RWPE2 (cell line): Measurements from ENCODE around the gene PEX14.

Source experiments
- ATAC-seq: fragments of 200-7000 bp; cut with Tn5 transposase; 3 replicates; pipeline ENCODE4 v1.9.1; 2021; ENCODE audit warnings: low read depth
- DNase-seq: peaks from one replicate; pipeline ENCODE4 v3.0.0-alpha.2; 2020; ENCODE audit warnings: low spot score
- H3K27ac ChIP-seq: fragments of 450-650 bp; 2 replicates; pipeline ENCODE4 v1.5.1; 2017; ENCODE audit warnings: mild to moderate bottlenecking; ENCODE audit not compliant: poor library complexity, severe bottlenecking
- H3K27me3 ChIP-seq: fragments of 250-450 bp; sonication (Bioruptor Pico); 2 replicates; pipeline ENCODE4 v1.5.1; 2021; ENCODE audit warnings: mild to moderate bottlenecking, moderate library complexity; ENCODE audit not compliant: insufficient read depth, poor library complexity, severe bottlenecking
- H3K36me3 ChIP-seq: fragments of 250-450 bp; sonication (Bioruptor Pico); 2 replicates; pipeline ENCODE4 v1.5.1; 2020; ENCODE audit warnings: low read depth, mild to moderate bottlenecking, moderate library complexity
- H3K4me1 ChIP-seq: fragments of 250-450 bp; sonication (Bioruptor Pico); 2 replicates; pipeline ENCODE4 v1.5.1; 2021; ENCODE audit warnings: mild to moderate bottlenecking, moderate library complexity; ENCODE audit not compliant: insufficient read depth, poor library complexity, severe bottlenecking
- H3K4me3 ChIP-seq: fragments of 250-450 bp; sonication (Bioruptor Pico); 2 replicates; pipeline ENCODE4 v1.5.1; 2021; ENCODE audit warnings: mild to moderate bottlenecking, moderate library complexity; ENCODE audit not compliant: severe bottlenecking
- H3K9me3 ChIP-seq: fragments of 250-450 bp; sonication (Bioruptor Pico); 2 replicates; pipeline ENCODE4 v1.5.1; 2021; ENCODE audit warnings: mild to moderate bottlenecking, moderate library complexity; ENCODE audit not compliant: severe bottlenecking
- CTCF ChIP-seq: fragments of 450-650 bp; IDR thresholded peaks from one replicate; pipeline ENCODE4 v1.5.1; 2017; ENCODE audit warnings: mild to moderate bottlenecking, moderate library complexity; ENCODE audit not compliant: poor library complexity, severe bottlenecking

The PEX14 gene

GRCh38 chr1:10622910-10623685 lies 148.3 kb downstream of the PEX14 start:
- Histone ChIP-seq H3K27ac (no peak overlapping the region), H3K4me1 (peaks cover 7% of the 10 kb centered on the region), H3K36me3 (peaks cover 12% of the 10 kb centered on the region; the same call in 1 of the 2 replicates), H3K9me3 (no peaks in the 10 kb centered on the region), H3K4me3 (no peak overlapping the region), H3K27me3 (no peaks in the 10 kb centered on the region)
- TF ChIP-seq CTCF: no peak
- DNase-seq: no peak
- ATAC-seq: no peak

- H3K4me1 ChIP-seq: peaks cover 7% of the 10 kb centered on the region
Measured at GRCh38 chr1:10623686-10624145, 149.0 kb downstream of the PEX14 start.

GRCh38 chr1:10624256-10625050 lies 149.7 kb downstream of the PEX14 start:
- Histone ChIP-seq H3K36me3 (peaks cover 5% of the 10 kb centered on the region; the same call in 1 of the 2 replicates), H3K27ac (no peak overlapping the region), H3K27me3 (no peaks in the 10 kb centered on the region), H3K4me1 (peaks cover under 1% of the 10 kb centered on the region), H3K9me3 (no peaks in the 10 kb centered on the region), H3K4me3 (no peak overlapping the region)
- no peak for DNase-seq
- no peak for ATAC-seq
- TF ChIP-seq CTCF: no peak

More at GRCh38 chr1:10623686-10624145, 149.0 kb downstream of the PEX14 start:
- no peak for DNase-seq
- H3K4me3 ChIP-seq: no peak overlapping the region
- no peaks in the 10 kb centered on the region for H3K27me3 ChIP-seq
- H3K27ac ChIP-seq: no peak overlapping the region
- no peak for ATAC-seq
- TF ChIP-seq CTCF: no peak
- no peaks in the 10 kb centered on the region for H3K9me3 ChIP-seq
- peaks cover 6% of the 10 kb centered on the region; the same call in 1 of the 2 replicates for H3K36me3 ChIP-seq

- no peak for DNase-seq
- Histone ChIP-seq H3K9me3 (no peaks in the 10 kb centered on the region), H3K4me3 (no peak overlapping the region), H3K27ac (no peak overlapping the region), H3K4me1 (no peaks in the 10 kb centered on the region), H3K27me3 (no peaks in the 10 kb centered on the region), H3K36me3 (peaks cover 5% of the 10 kb centered on the region; the same call in 1 of the 2 replicates)
- ATAC-seq: no peak
- no peak for TF ChIP-seq CTCF
Measured at GRCh38 chr1:10625076-10625475, 150.3 kb downstream of the PEX14 start.
